SK-N-SH (cell line): ENCODE results near the gene RAPSN. TPM values are rescaled to one million over a fixed set of nuclear protein-coding genes. Genes with fewer than 3 reads are reported as not detected.
A peak's percentile ranks its signal among the peaks of the same experiment; 100 is the strongest.

ENCODE experiments used
- CTCF ChIA-PET: fragments of 300-600, 350-600 bp; formaldehyde crosslinking; extraction: SDS; loops from one replicate; lab custom pipeline; 2021; lab: Yijun Ruan, JAX
- POLR2A ChIA-PET: fragments of 350-600 bp; sonication (Branson Sonifier 250); formaldehyde crosslinking; extraction: SDS; loops from one replicate; lab custom pipeline; 2020; ENCODE audit warnings: antibody characterized with exemption, inconsistent platforms; lab: Yijun Ruan, JAX
- DNase-seq: peaks from one replicate; pipeline ENCODE4 v3.0.0; 2012
- H2AFZ ChIP-seq: fragments of 200-600 bp; sonication (generic); 2 replicates; pipeline ENCODE4 v1.8.1; 2016; ENCODE audit warnings: antibody characterized with exemption, mild to moderate bottlenecking, low read depth
- H3F3A ChIP-seq: fragments of 200-600 bp; sonication (generic); replicated peaks from 2 replicates; pipeline ENCODE3; 2016; ENCODE audit warnings: antibody characterized with exemption, mild to moderate bottlenecking; ENCODE audit not compliant: insufficient read depth
- H3K27ac ChIP-seq, 2 experiments: fragments of 200-500 bp in 1 of 2; fragments of 200-600 bp in 1 of 2; sonication (Bioruptor generic) in 1 of 2; sonication (generic), shearing (Covaris generic) in 1 of 2; 2 replicates each; pipeline versions ENCODE4 v1.5.1 to v1.6.1; 2014 to 2016; ENCODE audit warnings: low read depth in 2 of 2, inconsistent platforms in 1 of 2, low read length in 1 of 2, mild to moderate bottlenecking in 1 of 2, mixed read lengths in 1 of 2
- H3K27me3 ChIP-seq: fragments of 200-600 bp; sonication (generic), shearing (Covaris generic); 2 replicates; pipeline ENCODE4 v1.6.1; 2016; ENCODE audit warnings: mixed run types; ENCODE audit not compliant: insufficient read depth
- H3K36me3 ChIP-seq, 2 experiments: fragments of 200-500 bp in 1 of 2; fragments of 200-600 bp in 1 of 2; sonication (Bioruptor generic) in 1 of 2; sonication (generic) in 1 of 2; replicated peaks in 1 of 2; 2 replicates each; pipeline versions ENCODE3 to v1.5.1; 2014 to 2016; ENCODE audit warnings: low read length in 1 of 2, mild to moderate bottlenecking in 1 of 2; ENCODE audit not compliant: insufficient read depth in 2 of 2, control insufficient read depth in 1 of 2
- H3K4me1 ChIP-seq, 2 experiments: fragments of 200-500 bp in 1 of 2; fragments of 200-600 bp in 1 of 2; sonication (Bioruptor generic) in 1 of 2; sonication (generic), shearing (Covaris generic) in 1 of 2; 2 replicates each; pipeline versions ENCODE4 v1.5.1 to v1.6.1; 2014 to 2016; ENCODE audit warnings: low read depth in 1 of 2, low read length in 1 of 2, mixed run types in 1 of 2; ENCODE audit not compliant: insufficient read depth in 2 of 2, control insufficient read depth in 1 of 2
- H3K4me2 ChIP-seq: fragments of 200-600 bp; sonication (generic), shearing (Covaris generic); 2 replicates; pipeline ENCODE4 v1.6.1; 2017; ENCODE audit warnings: mixed run types
- H3K4me3 ChIP-seq, 2 experiments: fragments of 200-500 bp in 1 of 2; fragments of 200-600 bp in 1 of 2; sonication (Bioruptor generic) in 1 of 2; sonication (generic), shearing (Covaris generic) in 1 of 2; 2 replicates each; pipeline versions ENCODE4 v1.5.1 to v1.8.1; 2014 to 2016; ENCODE audit warnings: low read depth in 2 of 2, inconsistent platforms in 1 of 2, low read length in 1 of 2, mild to moderate bottlenecking in 1 of 2, mixed read lengths in 1 of 2, moderate library complexity in 1 of 2
- H3K79me2 ChIP-seq: fragments of 200-600 bp; sonication (generic); 2 replicates; pipeline ENCODE4 v1.8.1; 2017; ENCODE audit warnings: mild to moderate bottlenecking; ENCODE audit not compliant: insufficient read depth
- H3K9ac ChIP-seq: fragments of 200-600 bp; sonication (generic); 2 replicates; pipeline ENCODE4 v1.6.1; 2017; ENCODE audit warnings: mixed run types
- H3K9me2 ChIP-seq: fragments of 200-600 bp; sonication (generic); 2 replicates; pipeline ENCODE4 v1.6.1; 2017; ENCODE audit warnings: mixed run types
- H3K9me3 ChIP-seq: fragments of 200-600 bp; sonication (generic); 2 replicates; pipeline ENCODE4 v1.6.1; 2017; ENCODE audit warnings: mixed run types, mild to moderate bottlenecking, moderate library complexity
- H4K20me1 ChIP-seq: fragments of 200-600 bp; sonication (generic); 2 replicates; pipeline ENCODE4 v1.6.1; 2017; ENCODE audit warnings: mild to moderate bottlenecking, mixed run types; ENCODE audit not compliant: insufficient read depth
- CHD2 ChIP-seq: fragments of 150-350 bp; IDR thresholded peaks from 2 replicates; pipeline ENCODE4 v1.6.1; 2018; ENCODE audit warnings: low read length; ENCODE audit not compliant: partially characterized antibody
- EP300 ChIP-seq, 2 experiments: IDR thresholded peaks; 2 replicates each; pipeline versions ENCODE4 v1.4.0 to v1.6.1; 2012; ENCODE audit warnings: borderline replicate concordance in 1 of 2, low read depth in 1 of 2, low read length in 1 of 2
- GABPA ChIP-seq: IDR thresholded peaks from 2 replicates; pipeline ENCODE4 v1.4.0; 2012; ENCODE audit warnings: low read depth, mild to moderate bottlenecking
- GATA2 ChIP-seq: sonication (generic); formaldehyde crosslinking; IDR thresholded peaks from 2 replicates; pipeline ENCODE4 v1.5.0; 2020; ENCODE audit warnings: mild to moderate bottlenecking, missing genetic modification reagents
- JUND ChIP-seq: IDR thresholded peaks from 2 replicates; pipeline ENCODE4 v1.4.0; 2012
- RAD21 ChIP-seq: IDR thresholded peaks from 2 replicates; pipeline ENCODE4 v1.6.1; 2012; ENCODE audit warnings: mild to moderate bottlenecking, low read length
- RCOR1 ChIP-seq: fragments of 150-350 bp; IDR thresholded peaks from 2 replicates; pipeline ENCODE4 v1.6.1; 2017; ENCODE audit warnings: antibody characterized with exemption, low read length
- RXRA ChIP-seq: IDR thresholded peaks from 2 replicates; pipeline ENCODE4 v1.4.0; 2012; ENCODE audit warnings: low read depth, mild to moderate bottlenecking, borderline replicate concordance
- TEAD4 ChIP-seq: IDR thresholded peaks from 2 replicates; pipeline ENCODE4 v1.4.0; 2012; ENCODE audit warnings: mild to moderate bottlenecking, borderline replicate concordance; ENCODE audit not compliant: insufficient read depth
- YY1 ChIP-seq: IDR thresholded peaks from 2 replicates; pipeline ENCODE4 v1.4.0; 2012; ENCODE audit warnings: low read depth, mild to moderate bottlenecking
- WGBS: methylation state at CpG from one replicate; pipeline ENCODE4 v1.1.6; 2017; ENCODE audit warnings: low lambda C conversion rate; 5-methylcytosine and 5-hydroxymethylcytosine counted together
- polyA plus RNA-seq, 3 experiments: library from polyadenylated mRNA; depleted of rRNA; stranded (reverse); fragments of >200 nt; gene quantifications; 2 replicates each; pipeline ENCODE4 v1.2.3, GENCODE V29; 2012
- TF ChIP-seq, protein P1 (sequence below): IDR thresholded peaks from 2 replicates; pipeline ENCODE4 v1.4.0; 2012; ENCODE audit warnings: low read depth, borderline replicate concordance
- TF ChIP-seq, protein P2 (sequence below): IDR thresholded peaks from 2 replicates; pipeline ENCODE4 v1.4.0; 2012; ENCODE audit warnings: low read depth
- TF ChIP-seq, protein P3 (sequence below): IDR thresholded peaks from 2 replicates; pipeline ENCODE4; 2012

RAPSN gene
- polyA plus RNA-seq, 1 of the 3 experiments (the other 2 are of a cell fraction): 0.07 TPM

DNA sequence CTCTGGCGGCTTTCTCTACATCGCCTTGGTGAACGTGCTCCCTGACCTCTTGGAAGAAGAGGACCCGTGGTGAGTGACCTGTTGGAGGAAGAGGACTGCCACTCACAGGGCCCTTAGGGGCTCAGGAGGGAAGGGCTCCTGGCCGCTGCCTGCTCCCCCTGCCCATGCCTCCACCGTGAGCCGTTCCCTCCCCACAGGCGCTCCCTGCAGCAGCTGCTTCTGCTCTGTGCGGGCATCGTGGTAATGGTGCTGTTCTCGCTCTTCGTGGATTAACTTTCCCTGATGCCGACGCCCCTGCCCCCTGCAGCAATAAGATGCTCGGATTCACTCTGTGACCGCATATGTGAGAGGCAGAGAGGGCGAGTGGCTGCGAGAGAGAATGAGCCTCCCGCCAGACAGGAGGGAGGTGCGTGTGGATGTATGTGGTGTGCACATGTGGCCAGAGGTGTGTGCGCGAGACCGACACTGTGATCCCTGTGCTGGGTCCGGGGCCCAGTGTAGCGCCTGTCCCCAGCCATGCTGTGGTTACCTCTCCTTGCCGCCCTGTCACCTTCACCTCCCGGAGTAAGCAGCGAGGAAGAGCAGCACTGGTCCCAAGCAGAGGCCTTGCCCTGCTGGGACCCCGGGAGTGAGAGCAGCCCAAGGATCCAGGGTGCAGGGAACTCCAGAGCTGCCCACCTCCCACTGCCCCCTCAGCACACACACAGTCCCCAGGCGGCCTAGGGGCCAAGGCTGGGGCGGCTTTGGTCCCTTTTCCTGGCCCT, 33.7 kb downstream of the RAPSN start:
- no peak overlapping the region for H2AFZ ChIP-seq
- peaks cover 19 to 21% of the 10 kb centered on the region in 2 experiments; a peak in 3 of 4 replicates for H3K4me1 ChIP-seq
- WGBS: 95% methylated on average over 24 of the region's 31 CpGs
- peak overlapping the region; percentile 59 for H3K4me2 ChIP-seq
- TF ChIP-seq TEAD4 (no peak), GATA2 (CRISPR knock-in tag) (no peak), CHD2 (no peak)
- peaks cover 25% of the 10 kb centered on the region for H3K79me2 ChIP-seq
- POLR2A ChIA-PET: interaction anchor here (0.7 kb wide), 1 partner anchor 11 kb away, joined by 3 read pairs; the partner anchor contains the start of gene PSMC3
- peaks cover 41% of the 10 kb centered on the region for H3F3A ChIP-seq
- no peaks in the 10 kb centered on the region for H3K9me2 ChIP-seq
- no peaks in the 10 kb centered on the region for H3K9me3 ChIP-seq
- H3K9ac ChIP-seq: peak overlapping the region; percentile 44; the same call in 1 of the 2 replicates
- no peaks in the 10 kb centered on the region for H3K27me3 ChIP-seq
- no peak for DNase-seq
- peaks cover 52 to 66% of the 10 kb centered on the region in 2 experiments for H3K36me3 ChIP-seq
- H3K4me3 ChIP-seq: no peak overlapping the region
- H4K20me1 ChIP-seq: 0 out of 2 replicates have a peak, but pooled peaks cover 3% of the 10 kb centered on the region
- H3K27ac ChIP-seq: peak overlapping the region; percentile 71 to 83
- CTCF ChIA-PET: interaction anchor here (0.7 to 1.7 kb wide), 4 partner anchors 8 to 60 kb away, joined by 3 to 6 read pairs (median 4); no protein-coding TSS in a partner anchor

DNA sequence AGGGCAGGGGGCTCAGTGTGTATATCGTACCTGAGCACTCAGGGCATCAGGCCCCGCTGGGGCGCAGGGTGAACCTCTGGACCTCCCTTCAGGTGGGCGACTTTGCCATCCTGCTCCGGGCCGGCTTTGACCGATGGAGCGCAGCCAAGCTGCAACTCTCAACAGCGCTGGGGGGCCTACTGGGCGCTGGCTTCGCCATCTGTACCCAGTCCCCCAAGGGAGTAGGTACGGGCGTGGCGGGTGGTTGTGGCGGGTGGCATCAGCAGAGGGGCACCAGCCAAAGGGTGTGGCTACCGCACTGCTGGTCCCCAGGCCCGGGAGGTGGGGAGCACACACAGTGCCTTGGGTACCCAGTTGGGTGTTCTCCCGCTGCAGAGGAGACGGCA, 34.3 kb downstream of the RAPSN start:
- H2AFZ ChIP-seq: no peak overlapping the region
- no peak overlapping the region for H3K4me2 ChIP-seq
- WGBS: 83% methylated on average over 9 of the region's 19 CpGs
- peaks cover 41% of the 10 kb centered on the region for H3F3A ChIP-seq
- H3K36me3 ChIP-seq: peaks cover 56 to 60% of the 10 kb centered on the region in 2 experiments
- 0 out of 2 replicates have a peak, but pooled peaks cover 3% of the 10 kb centered on the region for H4K20me1 ChIP-seq
- H3K9me3 ChIP-seq: no peaks in the 10 kb centered on the region
- no peak overlapping the region for H3K4me3 ChIP-seq
- H3K9me2 ChIP-seq: no peaks in the 10 kb centered on the region
- H3K79me2 ChIP-seq: peaks cover 31% of the 10 kb centered on the region
- no peak for TF ChIP-seq GABPA
- no peak for TF ChIP-seq JUND
- no peak for TF ChIP-seq RCOR1
- TF ChIP-seq EP300 (IDR thresholded peaks at IDR 0.05; ENCODE audit: borderline replicate concordance in 1 of 2, low read depth in 1 of 2, low read length in 1 of 2): no peak
- TF ChIP-seq, protein P1, sequence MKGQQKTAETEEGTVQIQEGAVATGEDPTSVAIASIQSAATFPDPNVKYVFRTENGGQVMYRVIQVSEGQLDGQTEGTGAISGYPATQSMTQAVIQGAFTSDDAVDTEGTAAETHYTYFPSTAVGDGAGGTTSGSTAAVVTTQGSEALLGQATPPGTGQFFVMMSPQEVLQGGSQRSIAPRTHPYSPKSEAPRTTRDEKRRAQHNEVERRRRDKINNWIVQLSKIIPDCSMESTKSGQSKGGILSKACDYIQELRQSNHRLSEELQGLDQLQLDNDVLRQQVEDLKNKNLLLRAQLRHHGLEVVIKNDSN: no peak
- no peak for TF ChIP-seq YY1
- TF ChIP-seq, protein P2, sequence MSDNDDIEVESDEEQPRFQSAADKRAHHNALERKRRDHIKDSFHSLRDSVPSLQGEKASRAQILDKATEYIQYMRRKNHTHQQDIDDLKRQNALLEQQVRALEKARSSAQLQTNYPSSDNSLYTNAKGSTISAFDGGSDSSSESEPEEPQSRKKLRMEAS: no peak
- TF ChIP-seq, protein P3, sequence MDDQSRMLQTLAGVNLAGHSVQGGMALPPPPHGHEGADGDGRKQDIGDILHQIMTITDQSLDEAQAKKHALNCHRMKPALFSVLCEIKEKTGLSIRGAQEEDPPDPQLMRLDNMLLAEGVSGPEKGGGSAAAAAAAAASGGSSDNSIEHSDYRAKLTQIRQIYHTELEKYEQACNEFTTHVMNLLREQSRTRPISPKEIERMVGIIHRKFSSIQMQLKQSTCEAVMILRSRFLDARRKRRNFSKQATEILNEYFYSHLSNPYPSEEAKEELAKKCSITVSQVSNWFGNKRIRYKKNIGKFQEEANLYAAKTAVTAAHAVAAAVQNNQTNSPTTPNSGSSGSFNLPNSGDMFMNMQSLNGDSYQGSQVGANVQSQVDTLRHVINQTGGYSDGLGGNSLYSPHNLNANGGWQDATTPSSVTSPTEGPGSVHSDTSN: no peak
- TF ChIP-seq RXRA: no peak
- no peak for TF ChIP-seq RAD21
- ChIA-PET CTCF (no interaction called here), POLR2A (no interaction called here)
- H3K27ac ChIP-seq: peak overlapping the region in 1 of 2 experiments; percentile 38; a peak in 1 of 4 replicates
- no peaks in the 10 kb centered on the region for H3K27me3 ChIP-seq
- no peak for DNase-seq
- H3K9ac ChIP-seq: no peak overlapping the region
- H3K4me1 ChIP-seq: peaks cover 25 to 27% of the 10 kb centered on the region in 2 experiments; a peak in 3 of 4 replicates
